HL-60 (cell line): ENCODE data around the gene WNT6.

Source experiments
- DNase-seq, 2 experiments: peaks; one replicate each; pipeline ENCODE4 v3.0.0-alpha.2; 2010 to 2020; ENCODE audit warnings: low read depth in 1 of 2, low spot score in 1 of 2
- H3K27ac ChIP-seq: fragments of 250-450 bp; sonication (Bioruptor Pico); replicated peaks from 2 replicates; pipeline ENCODE4 v1.5.1; 2020; ENCODE audit warnings: mild to moderate bottlenecking, moderate library complexity
- H3K27me3 ChIP-seq: fragments of 250-450 bp; sonication (Bioruptor Pico); 2 replicates; pipeline ENCODE4 v1.5.1; 2021; ENCODE audit warnings: mild to moderate bottlenecking, moderate library complexity; ENCODE audit not compliant: insufficient read depth, poor library complexity, severe bottlenecking
- H3K4me3 ChIP-seq: replicated peaks from 2 replicates; pipeline ENCODE4 v1.5.1; 2011; ENCODE audit warnings: mild to moderate bottlenecking, control low read depth, low read length; ENCODE audit not compliant: insufficient read depth
- CTCF ChIP-seq: IDR thresholded peaks from one replicate; pipeline ENCODE4 v1.5.1; 2011; ENCODE audit warnings: low read length, control low read depth, inconsistent platforms; ENCODE audit not compliant: insufficient read depth
- GABPA ChIP-seq: IDR thresholded peaks from 2 replicates; pipeline ENCODE4 v1.6.1; 2012; ENCODE audit warnings: low read depth
- POLR2AphosphoS5 ChIP-seq: IDR thresholded peaks from 2 replicates; pipeline ENCODE4 v1.6.1; 2012; ENCODE audit warnings: low read depth
- REST ChIP-seq: IDR thresholded peaks from 2 replicates; pipeline ENCODE4 v1.6.1; 2012; ENCODE audit warnings: low read depth; ENCODE audit not compliant: insufficient replicate concordance
- SPI1 ChIP-seq: IDR thresholded peaks from 2 replicates; pipeline ENCODE4 v1.6.1; 2012; ENCODE audit warnings: low read depth, mild to moderate bottlenecking, borderline replicate concordance

The WNT6 gene

GRCh38 chr2:218878926-218879761 lies 19.5 kb downstream of the WNT6 start:
- Histone ChIP-seq H3K27me3 (peaks cover 44% of the 10 kb centered on the region), H3K27ac (no peak overlapping the region), H3K4me3 (no peak overlapping the region)
- no peak for DNase-seq
- TF ChIP-seq SPI1 (no peak), REST (no peak), GABPA (no peak), POLR2AphosphoS5 (no peak), CTCF (no peak)

GRCh38 chr2:218879776-218880101 lies 20.1 kb downstream of the WNT6 start:
- TF ChIP-seq GABPA: no peak
- Histone ChIP-seq H3K27me3 (peaks cover 47% of the 10 kb centered on the region), H3K4me3 (no peak overlapping the region), H3K27ac (no peak overlapping the region)
- no peak for DNase-seq

GRCh38 chr2:218880102-218880858 lies 20.7 kb downstream of the WNT6 start, which contains the start of gene WNT10A:
WNT10A (plus strand) TSS chr2:218880852; CDS start chr2:218880996, 144 bp downstream.
- H3K27ac ChIP-seq: no peak within 1 kb of the TSS
- no peak for TF ChIP-seq GABPA
- no peak for TF ChIP-seq CTCF
- TF ChIP-seq SPI1: no peak
- TF ChIP-seq REST: no peak
- no peak for TF ChIP-seq POLR2AphosphoS5
- DNase-seq: peak in 1 of 2 experiments; percentile 43
- H3K4me3 ChIP-seq: no peak within 1 kb of the TSS
- H3K27me3 ChIP-seq: peaks cover 52% of the 10 kb centered on the region

GRCh38 chr2:218880859-218881594 lies 21.4 kb downstream of the WNT6 start:
- Histone ChIP-seq H3K4me3 (no peak overlapping the region), H3K27ac (no peak overlapping the region), H3K27me3 (peaks cover 53% of the 10 kb centered on the region)
- TF ChIP-seq SPI1 (no peak), POLR2AphosphoS5 (no peak), REST (no peak), GABPA (no peak), CTCF (no peak)
- DNase-seq: no peak
